Hematopoietic multipotent progenitor cell treated with erythropoietin and hydrocortisone succinate and interleukin-3 and kit ligand, for 4 days (in vitro differentiated cells): Measurements from ENCODE around the gene NRXN3.

Experiments used
- DNase-seq: peaks from one replicate; pipeline ENCODE4 v3.0.0-alpha.2; 2015

NRXN3 gene

GRCh38 chr14:79180656-79181055 lies 1010.5 kb downstream of the NRXN3 start:
- no peak for DNase-seq

- DNase-seq = no peak
Measured at GRCh38 chr14:79186523-79186922, 1016.4 kb downstream of the NRXN3 start.

DNA sequence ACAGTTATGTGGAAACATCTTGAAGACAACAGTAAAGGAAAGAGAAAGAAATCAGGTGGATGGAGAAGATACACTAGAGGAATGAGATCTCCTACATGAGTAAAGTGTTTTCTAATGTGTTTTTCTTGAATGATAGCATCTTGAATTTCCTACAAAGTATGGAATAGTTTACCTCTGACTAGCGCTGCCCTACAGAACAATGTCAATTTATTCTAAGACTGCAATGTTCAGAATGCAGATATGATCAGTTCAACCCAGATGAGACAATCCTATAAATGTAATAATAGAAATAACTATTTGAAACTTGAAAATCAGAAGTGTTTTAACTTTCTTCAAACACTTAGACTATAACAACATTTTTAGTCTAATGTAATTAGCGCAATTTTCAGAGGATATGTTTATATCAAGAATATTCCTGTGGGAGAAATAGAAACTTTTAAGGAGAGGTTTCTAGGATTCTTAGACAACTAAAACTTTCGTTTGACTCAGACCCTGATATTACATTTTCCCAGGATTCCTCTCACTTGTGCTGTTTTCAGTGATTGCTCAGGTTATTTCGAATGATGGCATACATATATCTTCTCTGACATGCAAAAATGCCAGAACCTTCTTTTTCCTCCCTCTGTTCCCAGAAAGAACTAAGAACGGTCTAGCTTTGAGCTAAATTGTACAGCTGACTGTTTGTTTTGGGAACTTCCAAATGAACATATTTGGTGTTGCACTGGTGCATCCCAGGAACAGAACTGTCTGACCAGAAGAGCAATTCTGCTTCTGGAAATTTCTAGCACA lies 1023.7 kb downstream of the NRXN3 start:
- no peak for DNase-seq

- no peak for DNase-seq
Measured at GRCh38 chr14:79196216-79196615, 1026.0 kb downstream of the NRXN3 start.

DNA sequence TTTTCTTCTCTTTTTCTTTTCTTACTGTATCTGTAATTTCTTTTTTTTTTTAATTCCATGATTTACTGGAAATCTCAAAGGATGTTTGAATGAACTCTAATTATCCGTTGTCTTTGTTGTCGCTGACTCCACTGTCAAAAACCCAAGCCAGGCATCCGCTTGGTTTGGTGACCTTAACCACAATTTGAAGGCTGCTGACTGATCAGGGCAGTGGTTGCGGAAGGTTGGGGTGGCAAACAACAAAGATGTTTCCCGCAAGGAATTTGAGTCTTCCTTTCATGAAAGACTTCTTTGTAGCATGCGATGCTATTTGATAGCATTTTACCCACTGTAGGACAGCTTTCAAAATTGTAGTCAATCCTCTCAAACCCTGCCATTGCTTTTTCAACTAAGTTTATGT lies 1027.3 kb downstream of the NRXN3 start:
- no peak for DNase-seq

DNA sequence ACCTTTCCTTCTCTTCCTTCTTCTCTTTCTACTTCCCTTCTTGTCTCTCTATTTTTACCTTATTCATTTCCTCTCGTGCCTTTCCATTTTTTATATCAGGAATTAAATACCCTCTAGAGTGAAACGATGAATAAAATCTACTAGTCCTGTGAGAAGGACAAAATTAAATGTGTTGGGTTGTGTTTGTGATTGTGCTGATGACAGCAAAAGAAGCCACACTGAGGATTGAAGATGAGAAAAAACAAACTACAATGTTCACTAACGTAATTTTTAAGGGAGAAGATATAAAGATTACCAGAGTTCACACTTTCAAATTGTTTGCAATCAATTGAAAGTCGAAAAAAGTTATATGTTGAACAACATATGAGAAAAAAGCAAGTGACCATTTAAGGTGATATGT lies 1029.0 kb downstream of the NRXN3 start:
- DNase-seq = no peak

- DNase-seq = no peak
Measured at GRCh38 chr14:79201564-79202207, 1031.5 kb downstream of the NRXN3 start.

DNA sequence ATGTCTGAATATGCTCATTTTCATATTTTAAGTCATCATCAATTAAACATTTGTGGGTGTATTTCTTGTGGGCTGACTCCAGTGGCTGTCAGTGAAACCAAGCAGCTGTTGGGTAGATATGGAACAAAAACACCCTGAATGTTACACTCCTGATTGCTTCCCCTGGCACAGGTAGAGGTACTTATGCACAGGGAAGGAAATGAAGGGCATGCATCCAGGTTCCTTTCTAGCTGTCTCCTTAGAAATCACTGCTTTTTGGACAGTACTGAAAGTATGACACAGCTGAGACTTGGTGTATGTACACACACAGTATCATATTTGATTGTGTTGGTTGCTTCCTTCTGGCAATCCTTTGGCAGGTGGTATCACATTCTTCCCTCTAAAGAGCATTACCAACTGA lies 1034.4 kb downstream of the NRXN3 start:
- no peak for DNase-seq

- DNase-seq = no peak
Measured at GRCh38 chr14:79209418-79209817, 1039.2 kb downstream of the NRXN3 start.

DNA sequence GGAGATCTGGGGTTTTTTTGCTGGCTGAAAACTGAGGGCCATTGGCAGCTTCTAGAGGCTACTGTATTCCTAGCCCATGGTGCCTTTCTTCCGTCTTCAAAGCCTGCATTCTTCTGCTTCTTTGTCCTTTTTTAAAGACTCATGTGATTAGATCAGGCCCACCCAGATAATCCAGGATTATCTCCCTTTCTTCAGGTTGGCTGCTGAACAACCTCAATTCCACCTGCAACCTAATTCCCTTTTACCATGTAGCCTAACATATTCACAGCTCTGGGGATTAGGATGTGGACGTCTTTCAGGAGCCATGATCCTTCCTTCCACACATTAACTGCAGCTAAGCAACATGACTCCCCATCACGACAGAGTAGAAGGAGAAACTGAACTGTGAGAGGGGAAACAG lies 1055.6 kb downstream of the NRXN3 start:
- no peak for DNase-seq

GRCh38 chr14:79229383-79229909 lies 1059.3 kb downstream of the NRXN3 start:
- DNase-seq = no peak

DNA sequence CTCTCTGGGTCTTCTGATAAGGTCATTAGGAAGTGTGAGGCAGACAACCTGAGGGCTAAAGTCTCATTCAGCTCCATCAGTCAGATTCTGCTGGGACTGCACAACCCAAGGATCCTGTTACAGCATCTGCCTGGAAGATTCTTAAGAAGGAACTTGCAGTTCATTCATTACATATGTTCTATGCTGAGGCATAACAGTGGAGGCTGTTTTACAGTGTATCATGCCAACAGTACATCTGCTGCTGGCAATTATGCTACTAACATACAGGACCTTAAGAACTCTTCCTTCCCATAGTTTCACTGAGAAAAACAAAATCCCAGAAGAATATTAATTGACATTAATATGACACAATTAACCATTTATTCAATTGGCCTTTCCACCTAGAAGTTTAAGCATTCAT lies 1072.5 kb downstream of the NRXN3 start:
- no peak for DNase-seq

DNA sequence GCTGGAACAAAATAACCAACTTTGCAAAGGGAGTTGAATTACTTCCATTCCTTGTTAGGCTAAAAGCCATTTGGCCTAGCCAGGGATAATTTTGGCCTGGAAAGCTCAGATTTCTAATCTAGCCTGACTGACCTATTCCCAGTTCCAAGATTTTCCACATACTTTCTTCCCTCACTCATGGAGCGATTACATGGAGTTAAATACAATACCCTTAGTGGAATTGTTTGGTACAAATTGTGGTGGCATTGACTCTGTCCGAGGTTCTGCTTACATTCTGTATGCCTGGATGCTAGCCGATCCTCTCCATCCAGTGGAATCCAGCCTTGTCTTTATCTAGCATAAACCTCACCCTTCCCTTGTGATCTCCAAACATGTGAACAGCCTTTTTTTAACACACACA lies 1076.0 kb downstream of the NRXN3 start:
- no peak for DNase-seq

GRCh38 chr14:79248126-79248525 lies 1078.0 kb downstream of the NRXN3 start:
- DNase-seq = no peak

GRCh38 chr14:79248771-79249170 lies 1078.6 kb downstream of the NRXN3 start:
- no peak for DNase-seq

GRCh38 chr14:79251278-79251677 lies 1081.1 kb downstream of the NRXN3 start:
- DNase-seq = no peak

- no peak for DNase-seq
Measured at GRCh38 chr14:79253576-79253975, 1083.4 kb downstream of the NRXN3 start.

DNA sequence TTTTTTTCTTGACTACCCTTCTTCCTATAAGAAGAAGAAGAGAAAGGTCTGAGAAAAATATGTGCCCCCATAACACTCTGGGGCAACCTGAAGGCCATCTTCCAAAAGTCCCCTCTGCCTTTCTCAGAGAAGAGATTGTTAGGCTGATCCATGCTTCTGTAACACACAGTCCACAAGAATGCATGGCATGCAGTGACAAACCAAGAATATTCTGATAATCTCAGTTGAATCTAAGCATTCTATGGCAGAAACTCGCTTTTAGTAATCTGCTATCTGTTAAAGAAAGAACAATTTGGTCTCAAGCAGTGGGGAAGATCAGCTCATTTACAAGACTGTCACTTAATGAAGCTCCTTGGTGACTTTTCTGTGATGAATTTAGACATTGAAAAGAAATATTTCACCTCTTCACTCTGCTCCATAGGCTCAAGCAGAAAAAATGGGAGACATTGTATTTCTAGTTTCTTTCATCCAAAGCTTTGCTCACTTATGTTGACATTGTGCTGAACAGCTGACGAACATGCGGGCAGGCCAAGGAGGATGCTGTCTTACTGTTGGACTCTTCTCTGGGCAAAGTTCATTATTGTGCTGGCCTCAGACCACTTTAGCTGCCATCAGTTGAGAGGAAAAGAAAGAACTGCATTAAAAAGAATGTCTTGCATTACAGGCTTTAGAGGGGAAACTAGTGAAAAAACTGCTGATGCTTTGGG lies 1084.0 kb downstream of the NRXN3 start:
- no peak for DNase-seq

- peak; percentile 25 for DNase-seq
Measured at GRCh38 chr14:79256380-79256779, 1086.2 kb downstream of the NRXN3 start.

DNA sequence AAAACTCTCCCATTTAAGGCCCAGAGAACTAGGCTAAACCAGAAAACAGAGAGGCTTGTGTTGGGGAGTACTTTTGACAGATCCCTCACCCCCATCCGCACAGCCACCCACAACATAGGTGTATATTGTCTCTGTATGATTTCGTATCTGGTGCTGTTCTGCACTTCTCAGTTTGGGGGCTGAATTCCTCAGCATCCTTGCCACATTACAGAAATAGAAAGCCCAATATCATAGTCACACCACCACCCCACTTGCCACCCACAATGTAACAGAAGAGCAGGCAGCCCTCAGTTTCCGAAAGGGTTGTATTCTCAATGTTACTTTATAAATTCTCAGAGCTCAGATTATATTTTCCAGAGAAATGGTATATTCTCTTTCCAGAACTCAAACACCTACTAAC lies 1090.2 kb downstream of the NRXN3 start:
- DNase-seq = no peak

DNA sequence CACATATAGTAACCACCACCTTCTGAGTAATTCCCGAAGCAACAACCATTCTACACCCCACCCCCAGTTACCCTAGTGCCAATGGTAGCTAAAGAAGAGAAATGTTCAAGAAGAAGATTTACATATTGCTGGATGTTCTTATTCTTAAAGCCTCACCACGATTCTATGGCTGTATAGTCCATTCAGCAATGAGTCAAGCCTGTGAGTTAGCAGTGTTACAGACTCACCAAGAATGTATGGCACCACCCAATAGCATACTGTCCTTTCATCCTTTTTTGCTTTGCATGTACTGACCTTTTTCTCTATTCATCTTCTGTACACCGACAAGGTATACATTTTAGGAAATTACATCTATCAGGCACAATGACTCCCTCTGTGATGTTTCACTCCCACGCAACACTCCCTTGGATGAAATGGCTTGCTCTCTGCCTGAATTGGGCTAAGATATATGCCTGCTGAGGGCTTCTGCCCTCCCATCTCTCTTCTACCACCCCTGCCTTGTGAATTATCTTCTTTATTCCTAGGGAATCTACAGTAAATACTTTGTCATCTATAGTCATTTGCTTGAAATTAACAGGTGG lies 1095.3 kb downstream of the NRXN3 start:
- no peak for DNase-seq

- DNase-seq = no peak
Measured at GRCh38 chr14:79270361-79270760, 1100.2 kb downstream of the NRXN3 start.

DNA sequence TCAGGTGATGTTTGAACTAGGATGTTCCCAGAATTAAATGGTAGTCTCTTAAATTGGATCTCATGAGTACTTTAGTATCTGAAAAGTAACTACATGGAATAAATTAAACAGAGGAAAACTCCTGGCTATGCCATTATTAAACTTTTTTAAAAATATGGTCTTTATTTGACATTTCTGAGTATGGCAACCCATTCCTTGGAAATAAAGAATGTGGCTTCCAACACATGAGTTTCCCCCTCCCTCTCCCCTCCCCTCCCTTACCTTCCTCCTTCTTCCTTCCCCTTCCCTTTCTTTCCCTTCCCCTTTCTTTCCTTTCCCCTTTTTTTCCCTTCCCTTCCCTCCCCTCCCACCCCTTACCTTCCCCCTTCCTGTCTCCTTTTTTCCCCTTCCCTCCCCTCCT lies 1100.9 kb downstream of the NRXN3 start:
- no peak for DNase-seq
